ENCODE data around the gene KXD1.

KXD1 gene

GRCh38 chr19:18613589-18614234 lies 56.0 kb downstream of the KXD1 start:
- DNase-seq (ENCODE audit: low read depth in 2 of 2): no peak

GRCh38 chr19:18616023-18616422 lies 58.4 kb downstream of the KXD1 start:
- DNase-seq (ENCODE audit: low read depth in 2 of 2): no peak

GRCh38 chr19:18617562-18617961 lies 59.9 kb downstream of the KXD1 start:
- DNase-seq (ENCODE audit: low read depth in 2 of 2): no peak

GRCh38 chr19:18618236-18618635 lies 60.6 kb downstream of the KXD1 start:
- no peak for DNase-seq (ENCODE audit: low read depth in 2 of 2)
